Measurements from ENCODE around the gene NLRC5. TPM values are rescaled to one million over a fixed set of nuclear protein-coding genes. Genes with fewer than 3 reads are reported as not detected.

NLRC5 gene, protein sequence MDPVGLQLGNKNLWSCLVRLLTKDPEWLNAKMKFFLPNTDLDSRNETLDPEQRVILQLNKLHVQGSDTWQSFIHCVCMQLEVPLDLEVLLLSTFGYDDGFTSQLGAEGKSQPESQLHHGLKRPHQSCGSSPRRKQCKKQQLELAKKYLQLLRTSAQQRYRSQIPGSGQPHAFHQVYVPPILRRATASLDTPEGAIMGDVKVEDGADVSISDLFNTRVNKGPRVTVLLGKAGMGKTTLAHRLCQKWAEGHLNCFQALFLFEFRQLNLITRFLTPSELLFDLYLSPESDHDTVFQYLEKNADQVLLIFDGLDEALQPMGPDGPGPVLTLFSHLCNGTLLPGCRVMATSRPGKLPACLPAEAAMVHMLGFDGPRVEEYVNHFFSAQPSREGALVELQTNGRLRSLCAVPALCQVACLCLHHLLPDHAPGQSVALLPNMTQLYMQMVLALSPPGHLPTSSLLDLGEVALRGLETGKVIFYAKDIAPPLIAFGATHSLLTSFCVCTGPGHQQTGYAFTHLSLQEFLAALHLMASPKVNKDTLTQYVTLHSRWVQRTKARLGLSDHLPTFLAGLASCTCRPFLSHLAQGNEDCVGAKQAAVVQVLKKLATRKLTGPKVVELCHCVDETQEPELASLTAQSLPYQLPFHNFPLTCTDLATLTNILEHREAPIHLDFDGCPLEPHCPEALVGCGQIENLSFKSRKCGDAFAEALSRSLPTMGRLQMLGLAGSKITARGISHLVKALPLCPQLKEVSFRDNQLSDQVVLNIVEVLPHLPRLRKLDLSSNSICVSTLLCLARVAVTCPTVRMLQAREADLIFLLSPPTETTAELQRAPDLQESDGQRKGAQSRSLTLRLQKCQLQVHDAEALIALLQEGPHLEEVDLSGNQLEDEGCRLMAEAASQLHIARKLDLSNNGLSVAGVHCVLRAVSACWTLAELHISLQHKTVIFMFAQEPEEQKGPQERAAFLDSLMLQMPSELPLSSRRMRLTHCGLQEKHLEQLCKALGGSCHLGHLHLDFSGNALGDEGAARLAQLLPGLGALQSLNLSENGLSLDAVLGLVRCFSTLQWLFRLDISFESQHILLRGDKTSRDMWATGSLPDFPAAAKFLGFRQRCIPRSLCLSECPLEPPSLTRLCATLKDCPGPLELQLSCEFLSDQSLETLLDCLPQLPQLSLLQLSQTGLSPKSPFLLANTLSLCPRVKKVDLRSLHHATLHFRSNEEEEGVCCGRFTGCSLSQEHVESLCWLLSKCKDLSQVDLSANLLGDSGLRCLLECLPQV (N-terminal part only)
- total RNA-seq (100 to 1,000 TPM; 416 to 457 TPM), polyA plus RNA-seq (100 to 1,000 TPM in 1 of 2 donors, 10 to 100 TPM in 1; 41.6 to 151 TPM)

DNA sequence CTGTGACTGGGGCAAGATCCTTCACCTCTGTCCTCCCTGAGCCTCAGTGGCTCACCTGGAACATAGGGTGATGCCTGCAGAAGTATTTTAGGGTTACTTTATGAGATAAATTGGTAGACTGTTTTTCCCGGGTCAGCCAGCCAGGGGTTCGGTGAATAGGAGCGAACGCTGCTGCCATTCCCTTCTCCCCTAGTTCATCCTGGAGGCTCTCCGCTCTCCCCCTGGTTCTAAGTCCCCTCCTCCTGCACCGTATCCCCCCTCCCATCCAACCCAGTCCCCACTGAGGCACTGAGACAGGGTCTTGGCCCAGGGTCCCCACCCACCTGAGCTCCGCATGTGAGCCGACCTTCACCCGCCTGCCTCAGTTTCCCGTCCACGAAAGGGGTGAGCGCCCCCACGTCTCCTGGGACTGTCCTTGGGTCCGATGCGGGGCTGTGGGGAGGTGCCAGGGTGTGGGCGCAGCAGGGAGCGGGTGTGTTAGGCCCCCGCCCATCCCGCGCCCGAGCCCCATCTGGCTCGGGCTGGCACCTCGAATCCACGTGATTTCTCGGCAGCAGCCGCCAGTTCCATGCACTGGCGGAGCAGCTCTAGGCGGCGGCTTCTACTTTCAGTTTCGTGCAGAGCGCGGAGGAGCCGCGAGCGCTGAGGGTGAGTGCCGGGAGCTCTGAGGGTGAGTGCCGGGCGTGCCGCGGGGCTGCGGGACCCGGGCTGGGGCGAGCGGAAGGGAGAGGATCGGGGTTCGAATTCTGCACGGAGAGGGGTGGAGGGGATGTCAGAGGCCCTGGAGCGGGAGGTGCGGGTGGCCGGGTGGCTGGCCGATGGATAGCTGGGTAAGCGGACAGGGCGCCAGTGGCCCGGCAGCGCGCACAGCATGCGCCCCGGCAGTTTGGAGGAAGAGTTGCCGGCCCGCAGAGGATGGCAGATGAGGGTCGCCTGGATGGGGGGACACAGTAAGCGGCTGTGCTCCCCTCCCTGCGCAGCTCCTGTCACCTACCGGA is at the start of gene NLRC5:
Gene NLRC5 (plus strand): TSS at position 610 of the 998 bp plus-strand sequence. CDS start 31,156 bp downstream, outside the sequence.
- Mint-ChIP-seq H3K27ac (peak within 1 kb of the TSS; percentile 89 to 100 (median 98)), H3K4me1 (peaks cover 50 to 96% (median 64%) of the 10 kb centered on the region in 4 donors), H3K36me3 (peaks cover 34 to 73% of the 10 kb centered on the region in 2 donors), H3K4me3 (peak within 1 kb of the TSS; percentile 94 to 100 (median 99)), H3K27me3 (no peaks in the 10 kb centered on the region), H3K9me3 (no peaks in the 10 kb centered on the region)
- ChIA-PET CTCF (ENCODE audit: partially characterized antibody) (interaction anchor here (1.1 to 10.1 kb wide), 10 partner anchors 10 to 103 kb away, joined by 3 to 81 read pairs (median 8); partner anchors contain the start of gene CPNE2), POLR2A (ENCODE audit: partially characterized antibody) (interaction anchor here (0.7 to 8.4 kb wide), 24 partner anchors 8 to 198 kb away, joined by 3 to 210 read pairs (median 8); partner anchors contain the start of genes HERPUD1, PSME3IP1 and RSPRY1)
- Histone ChIP-seq H3K4me1 (ENCODE audit: insufficient read depth, low read length) (peaks cover 72% of the 10 kb centered on the region), H3K27ac (ENCODE audit: low read depth, low read length) (peak within 1 kb of the TSS; percentile 97), H3K27me3 (ENCODE audit: insufficient read depth, low read length) (no peaks in the 10 kb centered on the region), H3K36me3 (ENCODE audit: insufficient read depth, low read length) (no peaks in the 10 kb centered on the region), H3K4me3 (ENCODE audit: low read length in 2 of 2) (peak within 1 kb of the TSS; percentile 85 to 91), H3K9me3 (ENCODE audit: control insufficient read depth in 1 of 2, low read length in 2 of 2) (no peaks in the 10 kb centered on the region)
- intact Hi-C loops (cut with micrococcal nuclease), result loop anchor here (1.0 to 2.0 kb wide), 5 partner anchors 10 to 56 kb away; partner anchors contain the start of gene HERPUD1
- DNase-seq, result peak; percentile 85 to 94 (median 89)

DNA sequence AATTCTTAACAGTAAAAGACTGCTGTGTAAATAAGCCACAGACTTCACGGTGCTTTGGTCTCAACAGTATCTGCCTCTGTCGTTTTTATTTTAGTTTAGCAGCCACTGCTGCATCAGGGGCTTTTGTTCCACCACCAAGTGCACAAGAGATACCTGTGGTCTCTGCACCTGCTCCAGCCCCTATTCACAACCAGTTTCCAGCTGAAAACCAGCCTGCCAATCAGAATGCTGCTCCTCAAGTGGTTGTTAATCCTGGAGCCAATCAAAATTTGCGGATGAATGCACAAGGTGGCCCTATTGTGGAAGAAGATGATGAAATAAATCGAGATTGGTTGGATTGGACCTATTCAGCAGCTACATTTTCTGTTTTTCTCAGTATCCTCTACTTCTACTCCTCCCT is 49.6 kb upstream of the NLRC5 start:
- H3K36me3 Mint-ChIP-seq, result peaks cover 61 to 93% of the 10 kb centered on the region in 2 donors
- H3K27me3 Mint-ChIP-seq, result no peaks in the 10 kb centered on the region
- H3K27ac ChIP-seq (ENCODE audit: low read depth, low read length), result no peak overlapping the region
- peak overlapping the region in 4 of 7 donors; percentile 36 to 92 (median 64) for H3K27ac Mint-ChIP-seq
- peaks cover 52% of the 10 kb centered on the region for H3K4me1 ChIP-seq (ENCODE audit: insufficient read depth, low read length)
- no peak overlapping the region for H3K4me3 ChIP-seq (ENCODE audit: low read length in 2 of 2)
- no peaks in the 10 kb centered on the region for H3K9me3 ChIP-seq (ENCODE audit: control insufficient read depth in 1 of 2, low read length in 2 of 2)
- ChIA-PET CTCF (ENCODE audit: partially characterized antibody) (interaction anchor here (1.4 kb wide), 1 partner anchor 73 kb away, joined by 3 read pairs; no protein-coding TSS in a partner anchor), POLR2A (ENCODE audit: partially characterized antibody) (interaction anchor here (1.7 kb wide), 1 partner anchor 11 kb away, joined by 5 read pairs; no protein-coding TSS in a partner anchor)
- no peaks in the 10 kb centered on the region for H3K9me3 Mint-ChIP-seq
- DNase-seq, result no peak
- H3K4me3 Mint-ChIP-seq, result peak overlapping the region in 1 of 8 donors; percentile 20
- peaks cover 84% of the 10 kb centered on the region for H3K36me3 ChIP-seq (ENCODE audit: insufficient read depth, low read length)
- intact Hi-C loops (cut with micrococcal nuclease), result loop anchor here (10.0 kb wide), 1 partner anchor 215 kb away; no protein-coding TSS in a partner anchor
- H3K27me3 ChIP-seq (ENCODE audit: insufficient read depth, low read length), result no peaks in the 10 kb centered on the region
- H3K4me1 Mint-ChIP-seq, result peaks cover 39 to 65% (median 51%) of the 10 kb centered on the region in 4 donors

DNA sequence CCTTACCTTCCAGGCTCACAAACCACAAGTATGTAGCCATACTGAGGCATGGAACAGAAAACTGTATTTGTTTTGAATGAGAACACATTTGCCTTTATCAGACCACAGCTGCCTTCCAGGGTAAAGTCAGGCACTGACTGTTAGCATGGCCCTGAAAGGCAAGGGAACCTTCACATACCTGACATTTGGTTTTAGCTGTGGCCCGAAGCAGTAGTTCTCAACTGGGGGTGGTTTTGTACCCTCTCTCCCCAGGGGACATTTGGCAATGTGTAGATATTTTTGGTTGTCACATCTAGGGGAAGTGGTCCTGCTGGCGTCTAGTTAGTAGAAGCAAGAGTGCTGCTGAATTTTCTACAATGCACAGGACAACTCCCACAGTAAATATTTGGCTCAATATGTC is 48.3 kb upstream of the NLRC5 start:
- Mint-ChIP-seq H3K27me3 (no peaks in the 10 kb centered on the region), H3K4me1 (peaks cover 32 to 55% (median 41%) of the 10 kb centered on the region in 4 donors), H3K4me3 (no peak overlapping the region), H3K9me3 (no peaks in the 10 kb centered on the region), H3K27ac (peak overlapping the region in 3 of 7 donors; percentile 21 to 52 (median 22)), H3K36me3 (peaks cover 55 to 90% of the 10 kb centered on the region in 2 donors)
- Histone ChIP-seq H3K9me3 (ENCODE audit: control insufficient read depth in 1 of 2, low read length in 2 of 2) (no peaks in the 10 kb centered on the region), H3K27me3 (ENCODE audit: insufficient read depth, low read length) (no peaks in the 10 kb centered on the region), H3K36me3 (ENCODE audit: insufficient read depth, low read length) (peaks cover 88% of the 10 kb centered on the region), H3K4me3 (ENCODE audit: low read length in 2 of 2) (no peak overlapping the region), H3K4me1 (ENCODE audit: insufficient read depth, low read length) (peaks cover 39% of the 10 kb centered on the region), H3K27ac (ENCODE audit: low read depth, low read length) (no peak overlapping the region)
- no peak for DNase-seq
- POLR2A ChIA-PET (ENCODE audit: partially characterized antibody), result interaction anchor here (1.1 to 5.5 kb wide), 3 partner anchors 9 to 101 kb away, joined by 4 to 51 read pairs (median 5); partner anchors contain the start of genes HERPUD1 and NLRC5
- intact Hi-C loops (cut with micrococcal nuclease), result no loop called here
- CTCF ChIA-PET (ENCODE audit: partially characterized antibody), result interaction anchor here (0.8 to 1.7 kb wide), 3 partner anchors 10 to 74 kb away, joined by 3 to 8 read pairs (median 4); no protein-coding TSS in a partner anchor

DNA sequence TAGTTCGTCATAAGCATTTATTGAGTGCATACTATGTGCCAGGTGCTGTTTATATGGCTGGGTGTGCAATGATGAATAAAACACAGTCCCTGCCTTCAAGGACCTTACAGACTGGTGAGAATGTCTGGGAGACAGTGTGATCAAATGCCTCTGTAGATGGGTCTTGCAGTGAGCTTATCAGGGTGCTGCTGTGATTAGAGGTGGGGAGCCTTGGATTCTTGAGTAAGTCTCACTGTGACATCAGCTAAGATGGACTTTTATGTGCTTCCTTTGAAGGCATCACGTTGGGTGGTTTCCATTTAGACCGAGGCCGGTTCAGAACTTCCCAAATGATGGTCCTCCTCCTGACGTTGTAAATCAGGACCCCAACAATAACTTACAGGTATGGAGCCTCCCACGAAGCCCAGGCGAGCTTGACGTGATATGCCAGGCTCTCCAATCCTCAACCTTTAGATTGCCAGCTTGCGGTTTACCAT is 47.5 kb upstream of the NLRC5 start:
- Mint-ChIP-seq H3K36me3 (peaks cover 47 to 86% of the 10 kb centered on the region in 2 donors), H3K4me1 (peaks cover 29 to 47% (median 35%) of the 10 kb centered on the region in 4 donors), H3K27me3 (no peaks in the 10 kb centered on the region), H3K27ac (peak overlapping the region in 1 of 7 donors; percentile 42), H3K9me3 (no peaks in the 10 kb centered on the region), H3K4me3 (no peak overlapping the region)
- intact Hi-C loops (cut with micrococcal nuclease), result no loop called here
- H3K27me3 ChIP-seq (ENCODE audit: insufficient read depth, low read length), result no peaks in the 10 kb centered on the region
- peaks cover 32% of the 10 kb centered on the region for H3K4me1 ChIP-seq (ENCODE audit: insufficient read depth, low read length)
- H3K4me3 ChIP-seq (ENCODE audit: low read length in 2 of 2), result no peak overlapping the region
- no peaks in the 10 kb centered on the region for H3K9me3 ChIP-seq (ENCODE audit: control insufficient read depth in 1 of 2, low read length in 2 of 2)
- no peak overlapping the region for H3K27ac ChIP-seq (ENCODE audit: low read depth, low read length)
- POLR2A ChIA-PET (ENCODE audit: partially characterized antibody), result interaction anchor here (0.8 to 5.5 kb wide), 4 partner anchors 8 to 100 kb away, joined by 3 to 51 read pairs (median 4); partner anchors contain the start of genes HERPUD1 and NLRC5
- no peak for DNase-seq
- CTCF ChIA-PET (ENCODE audit: partially characterized antibody), result interaction anchor here (1.5 to 1.7 kb wide), 2 partner anchors 9 to 22 kb away, joined by 4 to 8 read pairs; no protein-coding TSS in a partner anchor
- peaks cover 80% of the 10 kb centered on the region for H3K36me3 ChIP-seq (ENCODE audit: insufficient read depth, low read length)

DNA sequence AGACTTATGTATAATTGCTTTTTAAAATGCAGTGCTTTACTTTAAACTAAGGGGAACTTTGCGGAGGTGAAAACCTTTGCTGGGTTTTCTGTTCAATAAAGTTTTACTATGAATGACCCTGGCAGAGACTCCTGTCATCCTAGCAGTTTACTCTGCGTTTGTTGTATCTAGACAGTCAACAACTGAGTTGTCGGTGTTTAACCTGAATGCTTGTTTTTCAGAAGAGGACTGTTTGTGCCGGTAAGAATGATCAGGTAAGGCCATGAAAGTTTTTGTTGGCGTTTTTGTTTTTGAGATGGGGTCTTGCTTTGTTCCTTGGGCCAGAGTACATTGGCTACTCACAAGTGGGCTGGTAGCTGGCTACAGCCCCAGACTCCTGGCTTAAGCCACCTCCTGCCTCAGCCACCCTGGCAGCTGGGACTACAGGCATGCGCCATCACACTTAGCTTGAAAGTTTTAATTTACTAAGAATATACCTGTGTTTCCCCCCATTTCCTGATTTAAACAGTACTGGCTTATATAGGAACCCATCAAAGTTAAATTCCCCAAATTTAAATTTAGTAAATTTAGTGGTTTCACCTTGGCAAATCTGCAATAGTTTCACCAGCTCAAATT is 45.5 kb upstream of the NLRC5 start:
- Mint-ChIP-seq H3K4me1 (peaks cover 16 to 27% (median 20%) of the 10 kb centered on the region in 4 donors), H3K27me3 (no peaks in the 10 kb centered on the region), H3K9me3 (no peaks in the 10 kb centered on the region), H3K4me3 (no peak overlapping the region), H3K27ac (peak overlapping the region in 4 of 7 donors; percentile 17 to 66 (median 48)), H3K36me3 (peaks cover 32 to 67% of the 10 kb centered on the region in 2 donors)
- Histone ChIP-seq H3K4me3 (ENCODE audit: low read length in 2 of 2) (no peak overlapping the region), H3K4me1 (ENCODE audit: insufficient read depth, low read length) (peaks cover 13% of the 10 kb centered on the region), H3K27ac (ENCODE audit: low read depth, low read length) (no peak overlapping the region), H3K27me3 (ENCODE audit: insufficient read depth, low read length) (no peaks in the 10 kb centered on the region), H3K36me3 (ENCODE audit: insufficient read depth, low read length) (peaks cover 62% of the 10 kb centered on the region), H3K9me3 (ENCODE audit: control insufficient read depth in 1 of 2, low read length in 2 of 2) (no peaks in the 10 kb centered on the region)
- ChIA-PET CTCF (ENCODE audit: partially characterized antibody) (no interaction called here), POLR2A (ENCODE audit: partially characterized antibody) (interaction anchor here (1.7 to 5.5 kb wide), 2 partner anchors 11 to 69 kb away, joined by 3 to 51 read pairs; partner anchors contain the start of gene HERPUD1)
- no peak for DNase-seq
- intact Hi-C loops (cut with micrococcal nuclease), result no loop called here

Data from CD4-positive, alpha-beta memory T cell (primary cell).